ENCODE measurements around the gene PRXL2B.
"Not testable (repeated sequence)": the region's sequence is repeated elsewhere in the genome, so short reads cannot be mapped to it uniquely, and the experiment has no call there.

Gene PRXL2B

GRCh38 chr1:2617971-2618470, 31.4 kb downstream of the PRXL2B start:
- H3K27me3 ChIP-seq (replicated peaks; ENCODE audit: control insufficient read depth, insufficient read depth, low read length, poor library complexity, severe bottlenecking): no peaks in the 10 kb centered on the region
- no peaks in the 10 kb centered on the region for H3K9me3 ChIP-seq (ENCODE audit: control insufficient read depth, low read length)
- H3K4me1 ChIP-seq (ENCODE audit: control insufficient read depth, insufficient read depth, low read length, poor library complexity, severe bottlenecking): peaks cover 4% of the 10 kb centered on the region
- no peak for DNase-seq
- H3K36me3 ChIP-seq (ENCODE audit: control insufficient read depth, insufficient read depth, low read length): no peaks in the 10 kb centered on the region
- no peak overlapping the region for H3K4me3 ChIP-seq (ENCODE audit: insufficient read depth, low read depth, low read length, poor library complexity, severe bottlenecking)
- H3K27ac ChIP-seq (ENCODE audit: insufficient read depth, low read length, poor library complexity, severe bottlenecking): no peak overlapping the region

GRCh38 chr1:2623571-2624337, 37.2 kb downstream of the PRXL2B start:
- no peak overlapping the region for H3K4me3 ChIP-seq (ENCODE audit: insufficient read depth, low read depth, low read length, poor library complexity, severe bottlenecking)
- H3K4me1 ChIP-seq (ENCODE audit: control insufficient read depth, insufficient read depth, low read length, poor library complexity, severe bottlenecking): peaks cover 6% of the 10 kb centered on the region
- H3K9me3 ChIP-seq (ENCODE audit: control insufficient read depth, low read length): no peaks in the 10 kb centered on the region
- H3K27me3 ChIP-seq (replicated peaks; ENCODE audit: control insufficient read depth, insufficient read depth, low read length, poor library complexity, severe bottlenecking): peaks cover 18% of the 10 kb centered on the region
- H3K27ac ChIP-seq (ENCODE audit: insufficient read depth, low read length, poor library complexity, severe bottlenecking): no peak overlapping the region
- H3K36me3 ChIP-seq (ENCODE audit: control insufficient read depth, insufficient read depth, low read length): no peaks in the 10 kb centered on the region
- no peak for DNase-seq

GRCh38 chr1:2624735-2625300, 38.2 kb downstream of the PRXL2B start:
- DNase-seq: no peak
- Histone ChIP-seq H3K27me3 (replicated peaks; ENCODE audit: control insufficient read depth, insufficient read depth, low read length, poor library complexity, severe bottlenecking) (peaks cover 18% of the 10 kb centered on the region), H3K9me3 (ENCODE audit: control insufficient read depth, low read length) (no peaks in the 10 kb centered on the region), H3K27ac (ENCODE audit: insufficient read depth, low read length, poor library complexity, severe bottlenecking) (no peak overlapping the region), H3K4me3 (ENCODE audit: insufficient read depth, low read depth, low read length, poor library complexity, severe bottlenecking) (no peak overlapping the region), H3K4me1 (ENCODE audit: control insufficient read depth, insufficient read depth, low read length, poor library complexity, severe bottlenecking) (peaks cover 12% of the 10 kb centered on the region), H3K36me3 (ENCODE audit: control insufficient read depth, insufficient read depth, low read length) (no peaks in the 10 kb centered on the region)

- no peak overlapping the region for H3K27ac ChIP-seq (ENCODE audit: insufficient read depth, low read length, poor library complexity, severe bottlenecking)
- H3K4me3 ChIP-seq (ENCODE audit: insufficient read depth, low read depth, low read length, poor library complexity, severe bottlenecking): no peak overlapping the region
- peaks cover 18% of the 10 kb centered on the region for H3K27me3 ChIP-seq (replicated peaks; ENCODE audit: control insufficient read depth, insufficient read depth, low read length, poor library complexity, severe bottlenecking)
Measured at GRCh38 chr1:2625311-2625710, 38.7 kb downstream of the PRXL2B start.

GRCh38 chr1:2625748-2626147, 39.2 kb downstream of the PRXL2B start:
- H3K27me3 ChIP-seq (replicated peaks; ENCODE audit: control insufficient read depth, insufficient read depth, low read length, poor library complexity, severe bottlenecking): peaks cover 18% of the 10 kb centered on the region

More at GRCh38 chr1:2625311-2625710, 38.7 kb downstream of the PRXL2B start:
- Histone ChIP-seq H3K4me1 (ENCODE audit: control insufficient read depth, insufficient read depth, low read length, poor library complexity, severe bottlenecking) (peaks cover 12% of the 10 kb centered on the region), H3K9me3 (ENCODE audit: control insufficient read depth, low read length) (no peaks in the 10 kb centered on the region), H3K36me3 (ENCODE audit: control insufficient read depth, insufficient read depth, low read length) (no peaks in the 10 kb centered on the region)
- no peak for DNase-seq

GRCh38 chr1:2627746-2628145, 41.2 kb downstream of the PRXL2B start:
- DNase-seq: no peak
- Histone ChIP-seq H3K4me1 (ENCODE audit: control insufficient read depth, insufficient read depth, low read length, poor library complexity, severe bottlenecking) (peaks cover 8% of the 10 kb centered on the region), H3K27me3 (replicated peaks; ENCODE audit: control insufficient read depth, insufficient read depth, low read length, poor library complexity, severe bottlenecking) (peaks cover 22% of the 10 kb centered on the region), H3K9me3 (ENCODE audit: control insufficient read depth, low read length) (no peaks in the 10 kb centered on the region), H3K36me3 (ENCODE audit: control insufficient read depth, insufficient read depth, low read length) (no peaks in the 10 kb centered on the region), H3K4me3 (ENCODE audit: insufficient read depth, low read depth, low read length, poor library complexity, severe bottlenecking) (no peak overlapping the region), H3K27ac (ENCODE audit: insufficient read depth, low read length, poor library complexity, severe bottlenecking) (no peak overlapping the region)

More at GRCh38 chr1:2625748-2626147, 39.2 kb downstream of the PRXL2B start:
- not testable (repeated sequence) for H3K9me3 ChIP-seq (ENCODE audit: control insufficient read depth, low read length); H3K36me3 ChIP-seq (ENCODE audit: control insufficient read depth, insufficient read depth, low read length); H3K4me3 ChIP-seq (ENCODE audit: insufficient read depth, low read depth, low read length, poor library complexity, severe bottlenecking); DNase-seq; H3K27ac ChIP-seq (ENCODE audit: insufficient read depth, low read length, poor library complexity, severe bottlenecking)
- peaks cover 12% of the 10 kb centered on the region for H3K4me1 ChIP-seq (ENCODE audit: control insufficient read depth, insufficient read depth, low read length, poor library complexity, severe bottlenecking)

- peaks cover 26% of the 10 kb centered on the region for H3K27me3 ChIP-seq (replicated peaks; ENCODE audit: control insufficient read depth, insufficient read depth, low read length, poor library complexity, severe bottlenecking)
- DNase-seq: no peak
- H3K36me3 ChIP-seq (ENCODE audit: control insufficient read depth, insufficient read depth, low read length): no peaks in the 10 kb centered on the region
- no peak overlapping the region for H3K4me3 ChIP-seq (ENCODE audit: insufficient read depth, low read depth, low read length, poor library complexity, severe bottlenecking)
- H3K27ac ChIP-seq (ENCODE audit: insufficient read depth, low read length, poor library complexity, severe bottlenecking): no peak overlapping the region
- no peaks in the 10 kb centered on the region for H3K9me3 ChIP-seq (ENCODE audit: control insufficient read depth, low read length)
- peaks cover 8% of the 10 kb centered on the region for H3K4me1 ChIP-seq (ENCODE audit: control insufficient read depth, insufficient read depth, low read length, poor library complexity, severe bottlenecking)
Measured at GRCh38 chr1:2628191-2628932, 41.8 kb downstream of the PRXL2B start.

- H3K4me3 ChIP-seq (ENCODE audit: insufficient read depth, low read depth, low read length, poor library complexity, severe bottlenecking): no peak overlapping the region
- H3K27ac ChIP-seq (ENCODE audit: insufficient read depth, low read length, poor library complexity, severe bottlenecking): no peak overlapping the region
- no peaks in the 10 kb centered on the region for H3K36me3 ChIP-seq (ENCODE audit: control insufficient read depth, insufficient read depth, low read length)
- peaks cover 8% of the 10 kb centered on the region for H3K4me1 ChIP-seq (ENCODE audit: control insufficient read depth, insufficient read depth, low read length, poor library complexity, severe bottlenecking)
- no peaks in the 10 kb centered on the region for H3K9me3 ChIP-seq (ENCODE audit: control insufficient read depth, low read length)
- H3K27me3 ChIP-seq (replicated peaks; ENCODE audit: control insufficient read depth, insufficient read depth, low read length, poor library complexity, severe bottlenecking): peaks cover 28% of the 10 kb centered on the region
- no peak for DNase-seq
Measured at GRCh38 chr1:2628933-2629626, 42.5 kb downstream of the PRXL2B start.

GRCh38 chr1:2629627-2630497, 43.3 kb downstream of the PRXL2B start:
- Histone ChIP-seq H3K27ac (ENCODE audit: insufficient read depth, low read length, poor library complexity, severe bottlenecking) (no peak overlapping the region), H3K27me3 (replicated peaks; ENCODE audit: control insufficient read depth, insufficient read depth, low read length, poor library complexity, severe bottlenecking) (peaks cover 28% of the 10 kb centered on the region), H3K9me3 (ENCODE audit: control insufficient read depth, low read length) (no peaks in the 10 kb centered on the region), H3K4me1 (ENCODE audit: control insufficient read depth, insufficient read depth, low read length, poor library complexity, severe bottlenecking) (peaks cover 8% of the 10 kb centered on the region), H3K36me3 (ENCODE audit: control insufficient read depth, insufficient read depth, low read length) (no peaks in the 10 kb centered on the region), H3K4me3 (ENCODE audit: insufficient read depth, low read depth, low read length, poor library complexity, severe bottlenecking) (no peak overlapping the region)
- no peak for DNase-seq
